Activated CD4-positive, alpha-beta T cell treated with anti-CD3 and anti-CD28 coated beads for 36 hours (primary cell): Measurements from ENCODE around the gene ZNF654. TPM values are rescaled to one million over a fixed set of nuclear protein-coding genes. Genes with fewer than 3 reads are reported as not detected.

Experiments used
- ATAC-seq: fragments of 200-7000 bp; cut with Tn5 transposase; one replicate; pipeline ENCODE4 v1.10.0; 2021; ENCODE audit warnings: mild to moderate bottlenecking, moderate library complexity
- CTCF ChIA-PET: fragments of 350-600 bp; sonication (Branson Sonifier 250); formaldehyde crosslinking; loops from one replicate; lab custom pipeline; 2021; ENCODE audit warnings: antibody characterized with exemption; lab: Charles Lee
- POLR2A ChIA-PET: fragments of 350-600 bp; sonication (Branson Sonifier 250); formaldehyde crosslinking; loops from one replicate; lab custom pipeline; 2021; ENCODE audit warnings: antibody characterized with exemption, inconsistent platforms; lab: Charles Lee
- DNase-seq: peaks from one replicate; pipeline ENCODE4 v3.0.0-alpha.2; 2020
- H3K27ac Mint-ChIP-seq: one replicate; pipeline ENCODE4 v1.8.0; 2021; ENCODE audit warnings: mixed read lengths
- H3K27me3 Mint-ChIP-seq: one replicate; pipeline ENCODE4 v1.8.0; 2021; ENCODE audit warnings: mixed read lengths
- H3K36me3 Mint-ChIP-seq: one replicate; pipeline ENCODE4 v1.8.0; 2021; ENCODE audit warnings: low read depth, mixed read lengths
- H3K4me1 Mint-ChIP-seq: one replicate; pipeline ENCODE4 v1.8.0; 2021; ENCODE audit warnings: mixed read lengths
- H3K4me3 Mint-ChIP-seq: one replicate; pipeline ENCODE4 v1.8.0; 2021; ENCODE audit warnings: mild to moderate bottlenecking, moderate library complexity, mixed read lengths
- H3K9me3 Mint-ChIP-seq: one replicate; pipeline ENCODE4 v1.8.0; 2021; ENCODE audit warnings: low read depth, mixed read lengths
- intact Hi-C, 2 experiments: fragments of 100-400 bp; cut with DNase I in 1 of 2; cut with micrococcal nuclease in 1 of 2; formaldehyde crosslinking; loops; one replicate each; pipeline versions ENCODE4 v1.14.2 to v1.15.1; 2022 to 2024; cut with DNase I, micrococcal nuclease
- total RNA-seq, 2 experiments: library from RNA; stranded (reverse); gene quantifications; one replicate each; pipeline ENCODE4 v1.2.3, GENCODE V29; 2021

ZNF654 gene
- total RNA-seq, 2 experiments from 2014 or later = 21.3 to 28.9 TPM

GRCh38 chr3:88059380-88060170 is 520 bp downstream of the ZNF654 start:
- POLR2A ChIA-PET = interaction anchor here (1.0 to 2.0 kb wide), 2 partner anchors 27 to 90 kb away, joined by 3 to 15 read pairs; partner anchors contain the start of gene C3orf38
- no peaks in the 10 kb centered on the region for H3K27me3 Mint-ChIP-seq
- intact Hi-C loops = loop anchor here (1.0 to 5.0 kb wide), 5 partner anchors 28 to 832 kb away; partner anchors contain the start of genes C3orf38 (in 2 of the 2) and CHMP2B (in 1 of the 2)
- H3K4me1 Mint-ChIP-seq = peaks cover 53% of the 10 kb centered on the region
- peaks cover 34% of the 10 kb centered on the region for H3K36me3 Mint-ChIP-seq
- peak overlapping the region; percentile 97 for H3K27ac Mint-ChIP-seq
- H3K9me3 Mint-ChIP-seq = no peaks in the 10 kb centered on the region
- ATAC-seq (no peak), DNase-seq (no peak)
- CTCF ChIA-PET = interaction anchor here (0.6 to 1.5 kb wide), 2 partner anchors 288 to 772 kb away, joined by 3 read pairs; no protein-coding TSS in a partner anchor
- peak overlapping the region; percentile 94 for H3K4me3 Mint-ChIP-seq

GRCh38 chr3:88061746-88062145 is 2.7 kb downstream of the ZNF654 start:
- peak overlapping the region; percentile 71 for H3K27ac Mint-ChIP-seq
- H3K4me1 Mint-ChIP-seq = peaks cover 40% of the 10 kb centered on the region
- DNase-seq (no peak), ATAC-seq (no peak)
- ChIA-PET CTCF (no interaction called here), POLR2A (no interaction called here)
- peak overlapping the region; percentile 45 for H3K4me3 Mint-ChIP-seq
- no peaks in the 10 kb centered on the region for H3K27me3 Mint-ChIP-seq
- peaks cover 19% of the 10 kb centered on the region for H3K36me3 Mint-ChIP-seq
- no peaks in the 10 kb centered on the region for H3K9me3 Mint-ChIP-seq
- intact Hi-C loops = no loop called here

GRCh38 chr3:88075072-88075471 is 16.0 kb downstream of the ZNF654 start:
- intact Hi-C loops = no loop called here
- Mint-ChIP-seq H3K4me3 (no peak overlapping the region), H3K27ac (no peak overlapping the region), H3K4me1 (peaks cover 50% of the 10 kb centered on the region), H3K27me3 (no peaks in the 10 kb centered on the region), H3K36me3 (peaks cover 18% of the 10 kb centered on the region), H3K9me3 (peaks cover 8% of the 10 kb centered on the region)
- ATAC-seq = no peak
- DNase-seq = no peak
- ChIA-PET POLR2A (no interaction called here), CTCF (no interaction called here)

GRCh38 chr3:88075497-88075896 is 16.4 kb downstream of the ZNF654 start:
- POLR2A ChIA-PET = no interaction called here
- H3K36me3 Mint-ChIP-seq = peaks cover 14% of the 10 kb centered on the region
- no peak overlapping the region for H3K27ac Mint-ChIP-seq
- no peaks in the 10 kb centered on the region for H3K27me3 Mint-ChIP-seq
- ATAC-seq (no peak), DNase-seq (no peak)
- CTCF ChIA-PET = interaction anchor here (1.1 kb wide), 1 partner anchor 19 kb away, joined by 3 read pairs; no protein-coding TSS in a partner anchor
- peaks cover 50% of the 10 kb centered on the region for H3K4me1 Mint-ChIP-seq
- no peak overlapping the region for H3K4me3 Mint-ChIP-seq
- intact Hi-C loops = no loop called here
- H3K9me3 Mint-ChIP-seq = peaks cover 8% of the 10 kb centered on the region

GRCh38 chr3:88076712-88077111 is 17.7 kb downstream of the ZNF654 start:
- Mint-ChIP-seq H3K4me1 (peaks cover 52% of the 10 kb centered on the region), H3K27me3 (no peaks in the 10 kb centered on the region), H3K36me3 (peaks cover 9% of the 10 kb centered on the region), H3K9me3 (peaks cover 3% of the 10 kb centered on the region), H3K4me3 (no peak overlapping the region), H3K27ac (no peak overlapping the region)
- ChIA-PET CTCF (interaction anchor here (0.9 to 1.5 kb wide), 4 partner anchors 9 to 48 kb away, joined by 3 read pairs; no protein-coding TSS in a partner anchor), POLR2A (no interaction called here)
- intact Hi-C loops = no loop called here
- DNase-seq (no peak), ATAC-seq (no peak)

- peaks cover 53% of the 10 kb centered on the region for H3K4me1 Mint-ChIP-seq
- H3K9me3 Mint-ChIP-seq = no peaks in the 10 kb centered on the region
- ATAC-seq = no peak
- H3K4me3 Mint-ChIP-seq = no peak overlapping the region
- ChIA-PET POLR2A (no interaction called here), CTCF (interaction anchor here (0.6 kb wide), 1 partner anchor 77 kb away, joined by 3 read pairs; no protein-coding TSS in a partner anchor)
- DNase-seq = no peak
- H3K36me3 Mint-ChIP-seq = peaks cover 9% of the 10 kb centered on the region
- no peaks in the 10 kb centered on the region for H3K27me3 Mint-ChIP-seq
- H3K27ac Mint-ChIP-seq = no peak overlapping the region
- intact Hi-C loops = no loop called here
Measured at GRCh38 chr3:88078932-88079331, 19.9 kb downstream of the ZNF654 start.

- no peak overlapping the region for H3K4me3 Mint-ChIP-seq
- H3K36me3 Mint-ChIP-seq = peaks cover 15% of the 10 kb centered on the region
- no peaks in the 10 kb centered on the region for H3K27me3 Mint-ChIP-seq
- intact Hi-C loops = no loop called here
- peaks cover 31% of the 10 kb centered on the region for H3K4me1 Mint-ChIP-seq
- no peak overlapping the region for H3K27ac Mint-ChIP-seq
- ChIA-PET CTCF (interaction anchor here (1.0 kb wide), 1 partner anchor 31 kb away, joined by 3 read pairs; no protein-coding TSS in a partner anchor), POLR2A (no interaction called here)
- ATAC-seq = no peak
- H3K9me3 Mint-ChIP-seq = no peaks in the 10 kb centered on the region
- no peak for DNase-seq
Measured at GRCh38 chr3:88082854-88083253, 23.8 kb downstream of the ZNF654 start.

GRCh38 chr3:88084097-88084501 is 25.0 kb downstream of the ZNF654 start:
- POLR2A ChIA-PET = no interaction called here
- H3K9me3 Mint-ChIP-seq = no peaks in the 10 kb centered on the region
- DNase-seq (no peak), ATAC-seq (no peak)
- intact Hi-C loops = no loop called here
- H3K36me3 Mint-ChIP-seq = peaks cover 18% of the 10 kb centered on the region
- CTCF ChIA-PET = no interaction called here
- H3K4me3 Mint-ChIP-seq = no peak overlapping the region
- peaks cover 20% of the 10 kb centered on the region for H3K4me1 Mint-ChIP-seq
- no peaks in the 10 kb centered on the region for H3K27me3 Mint-ChIP-seq
- no peak overlapping the region for H3K27ac Mint-ChIP-seq

GRCh38 chr3:88090681-88091080 is 31.6 kb downstream of the ZNF654 start:
- H3K9me3 Mint-ChIP-seq = no peaks in the 10 kb centered on the region
- no peaks in the 10 kb centered on the region for H3K27me3 Mint-ChIP-seq
- H3K4me3 Mint-ChIP-seq = no peak overlapping the region
- H3K36me3 Mint-ChIP-seq = peaks cover 39% of the 10 kb centered on the region
- intact Hi-C loops = no loop called here
- H3K27ac Mint-ChIP-seq = no peak overlapping the region
- no peak for DNase-seq
- H3K4me1 Mint-ChIP-seq = peaks cover under 1% of the 10 kb centered on the region
- ChIA-PET CTCF (interaction anchor here (1.0 to 1.4 kb wide), 2 partner anchors 10 to 18 kb away, joined by 3 to 5 read pairs; no protein-coding TSS in a partner anchor), POLR2A (no interaction called here)
- no peak for ATAC-seq

- ATAC-seq (no peak), DNase-seq (no peak)
- no peak overlapping the region for H3K27ac Mint-ChIP-seq
- intact Hi-C loops = no loop called here
- H3K27me3 Mint-ChIP-seq = no peaks in the 10 kb centered on the region
- peaks cover 3% of the 10 kb centered on the region for H3K4me1 Mint-ChIP-seq
- CTCF ChIA-PET = interaction anchor here (3.0 kb wide), 1 partner anchor 21 kb away, joined by 10 read pairs; no protein-coding TSS in a partner anchor
- no peaks in the 10 kb centered on the region for H3K9me3 Mint-ChIP-seq
- H3K4me3 Mint-ChIP-seq = no peak overlapping the region
- peaks cover 52% of the 10 kb centered on the region for H3K36me3 Mint-ChIP-seq
- POLR2A ChIA-PET = no interaction called here
Measured at GRCh38 chr3:88092270-88092669, 33.2 kb downstream of the ZNF654 start.

GRCh38 chr3:88093266-88093665 is 34.2 kb downstream of the ZNF654 start:
- no peak for ATAC-seq
- H3K9me3 Mint-ChIP-seq = peaks cover 2% of the 10 kb centered on the region
- no peak overlapping the region for H3K4me3 Mint-ChIP-seq
- peaks cover 3% of the 10 kb centered on the region for H3K4me1 Mint-ChIP-seq
- POLR2A ChIA-PET = no interaction called here
- intact Hi-C loops = no loop called here
- no peaks in the 10 kb centered on the region for H3K27me3 Mint-ChIP-seq
- CTCF ChIA-PET = interaction anchor here (3.0 kb wide), 1 partner anchor 20 kb away, joined by 10 read pairs; no protein-coding TSS in a partner anchor
- no peak for DNase-seq
- H3K36me3 Mint-ChIP-seq = peaks cover 59% of the 10 kb centered on the region
- H3K27ac Mint-ChIP-seq = no peak overlapping the region
